ENCODE measurements around the gene TXNDC16.

TXNDC16 gene

GRCh38 chr14:52536269-52536668 is 16.0 kb downstream of the TXNDC16 start:
- TF ChIP-seq TRIM28 (IDR thresholded peaks at IDR 0.05; ENCODE audit: borderline replicate concordance, low read length), result no peak
- TF ChIP-seq ZNF362 (tag by site-specific recombination; IDR thresholded peaks at IDR 0.05), result no peak
- no peak for TF ChIP-seq INSM2 (tag by site-specific recombination; IDR thresholded peaks at IDR 0.05)
- TF ChIP-seq ZNF211 (tag by site-specific recombination; IDR thresholded peaks at IDR 0.05; ENCODE audit: low read depth), result no peak
- TF ChIP-seq ATF2 (tag by site-specific recombination; IDR thresholded peaks at IDR 0.05; ENCODE audit: low read depth), result no peak
- TF ChIP-seq ZSCAN5A (tag by site-specific recombination; IDR thresholded peaks at IDR 0.05), result no peak
- Histone ChIP-seq H3K4me3 (ENCODE audit: low read depth, low read length) (no peak overlapping the region), H3K9me3 (ENCODE audit: control insufficient read depth, insufficient read depth, low read depth, low read length) (no peaks in the 10 kb centered on the region), H3K36me3 (ENCODE audit: control insufficient read depth in 2 of 2, insufficient read depth in 1 of 2, low read length in 2 of 2) (peaks cover 42 to 80% of the 10 kb centered on the region in 2 experiments), H3K27ac (ENCODE audit: extremely low read depth, low read depth, low read length) (no peak overlapping the region), H3K4me1 (ENCODE audit: control insufficient read depth, insufficient read depth, low read length) (no peaks in the 10 kb centered on the region)
- ChIA-PET CTCF (interaction anchor here (0.6 to 1.1 kb wide), 3 partner anchors 11 to 171 kb away, joined by 3 to 5 read pairs (median 3); partner anchors contain the start of gene PSMC6), POLR2A (interaction anchor here (1.4 kb wide), 1 partner anchor 18 kb away, joined by 4 read pairs; no protein-coding TSS in a partner anchor)

GRCh38 chr14:52531481-52531880 is 20.8 kb downstream of the TXNDC16 start:
- Histone ChIP-seq H3K9me3 (ENCODE audit: control insufficient read depth, insufficient read depth, low read depth, low read length) (no peaks in the 10 kb centered on the region), H3K4me3 (ENCODE audit: low read depth, low read length) (no peak overlapping the region), H3K27ac (ENCODE audit: extremely low read depth, low read depth, low read length) (no peak overlapping the region), H3K4me1 (ENCODE audit: control insufficient read depth, insufficient read depth, low read length) (no peaks in the 10 kb centered on the region), H3K36me3 (ENCODE audit: control insufficient read depth in 2 of 2, insufficient read depth in 1 of 2, low read length in 2 of 2) (peaks cover 18 to 59% of the 10 kb centered on the region in 2 experiments)
- TF ChIP-seq SP7 (tag by site-specific recombination; IDR thresholded peaks at IDR 0.05), result no peak
- no peak for TF ChIP-seq ZNF324 (tag by site-specific recombination; IDR thresholded peaks at IDR 0.05)
- no peak for TF ChIP-seq HOXA7 (CRISPR knock-in tag; IDR thresholded peaks at IDR 0.05; ENCODE audit: borderline replicate concordance)
- no peak for TF ChIP-seq ZNF112 (tag by site-specific recombination; IDR thresholded peaks at IDR 0.05)
- no peak for TF ChIP-seq BCL11B (tag by site-specific recombination; IDR thresholded peaks at IDR 0.05; ENCODE audit: low read depth)
- TF ChIP-seq ZNF571 (tag by site-specific recombination; IDR thresholded peaks at IDR 0.05), result no peak
- TF ChIP-seq MZF1 (tag by site-specific recombination; IDR thresholded peaks at IDR 0.05; ENCODE audit: borderline replicate concordance), result no peak
- TF ChIP-seq ZNF768 (tag by site-specific recombination; IDR thresholded peaks at IDR 0.05), result no peak
- TF ChIP-seq ZXDB (tag by site-specific recombination; IDR thresholded peaks at IDR 0.05), result no peak
- TF ChIP-seq ELK4 (IDR thresholded peaks at IDR 0.05; ENCODE audit: borderline replicate concordance, low read depth, low read length), result no peak
- no peak for TF ChIP-seq ZNF660 (tag by site-specific recombination; IDR thresholded peaks at IDR 0.05)
- no peak for TF ChIP-seq ZNF707 (tag by site-specific recombination; IDR thresholded peaks at IDR 0.05)
- no peak for TF ChIP-seq ZBTB26 (tag by site-specific recombination; optimal IDR thresholded peaks at IDR 0.05)
- CTCF ChIA-PET, result no interaction called here
- POLR2A ChIA-PET, result no interaction called here

Measured in HEK293 (cell line).